GM18870 (cell line): ENCODE measurements around the gene ZNF524.

Experiments
- ATAC-seq: cut with Tn5 transposase; IDR thresholded peaks from one replicate; pipeline ENCODE4 v1.9.1; 2021; ENCODE audit warnings: moderate library complexity; ENCODE audit not compliant: unreplicated experiment

The ZNF524 gene

DNA sequence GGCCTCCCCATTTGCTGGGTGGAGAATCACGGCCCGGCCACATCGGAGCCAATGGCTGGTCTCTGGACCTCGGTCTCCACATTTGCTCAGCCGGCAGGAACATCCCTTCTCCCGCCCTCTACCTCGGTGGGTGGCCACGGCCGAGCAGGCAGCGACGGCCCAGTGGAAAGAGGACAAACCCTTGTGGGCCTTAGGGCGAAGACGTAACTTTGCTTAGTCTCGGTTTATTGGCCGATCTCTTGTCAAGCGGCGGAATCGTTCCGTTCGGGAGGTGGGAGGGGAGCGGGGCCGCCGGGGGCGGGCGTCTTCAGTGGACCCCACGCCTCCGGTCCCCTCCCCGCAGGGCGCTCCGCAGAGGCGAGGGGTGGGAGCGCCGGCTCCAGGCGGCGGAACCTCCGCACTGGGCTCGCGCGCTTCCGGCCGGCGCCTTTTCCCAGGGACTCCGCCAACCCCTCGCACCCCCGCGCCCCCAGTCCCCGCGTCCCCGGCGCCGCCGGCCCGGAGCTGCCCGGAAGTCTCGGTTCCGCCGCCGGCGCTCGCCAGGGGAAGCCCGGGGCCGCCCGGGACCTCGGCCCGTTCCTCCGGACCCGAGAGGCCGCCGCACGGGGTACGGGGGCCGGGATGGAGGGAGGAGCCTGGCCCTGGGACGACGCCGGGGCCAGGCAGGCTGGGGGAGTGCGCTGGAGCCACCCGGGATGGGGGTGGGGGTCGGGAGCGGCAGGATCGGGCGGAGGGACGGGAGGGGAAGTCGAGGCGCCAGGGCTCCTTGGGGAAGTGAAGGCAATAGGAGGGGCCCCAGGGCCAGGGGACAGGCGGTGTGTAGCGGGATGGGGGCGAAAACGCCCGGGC lies 40.7 kb downstream of the ZNF524 start, which contains the start of gene ZNF580:
ZNF580 (plus strand) TSS at position 426 of the 849 bp plus-strand sequence. CDS start 1,507 bp downstream, outside the sequence.
- no peak for ATAC-seq

DNA sequence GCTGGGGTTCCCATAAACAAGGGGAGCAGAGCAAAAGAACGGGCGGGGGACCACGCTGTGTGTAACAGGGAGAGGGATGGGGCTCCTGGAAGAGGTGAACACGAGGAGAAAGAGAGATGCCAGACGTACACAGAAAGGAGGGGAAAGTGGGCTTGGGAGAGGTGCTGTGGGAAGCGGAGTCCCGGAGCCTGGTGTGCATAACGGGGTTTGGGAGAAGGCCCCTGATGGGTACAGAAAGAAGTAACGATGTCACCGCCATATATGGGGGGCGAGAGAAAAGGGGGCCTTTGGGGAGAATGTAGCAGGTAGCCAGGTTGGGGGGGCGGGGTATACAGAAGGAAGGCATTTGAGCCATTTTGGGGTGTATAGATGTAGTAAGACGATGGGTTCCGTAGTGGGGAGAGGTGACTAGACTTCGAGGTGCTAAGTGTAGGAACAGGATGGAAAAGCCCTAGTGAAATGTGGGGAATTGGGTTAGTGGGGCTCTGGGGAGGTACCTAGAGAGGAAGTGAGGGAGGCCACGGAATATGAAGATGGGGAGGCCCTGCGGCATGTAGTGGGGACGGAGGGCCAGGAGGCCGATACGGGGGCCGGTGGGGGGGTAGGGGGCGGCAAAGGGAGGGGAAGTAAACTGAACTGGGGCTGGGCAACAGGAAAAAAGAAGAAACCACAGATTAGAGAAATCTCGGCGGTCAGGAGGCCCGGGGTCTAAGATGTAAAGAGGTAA lies 41.5 kb downstream of the ZNF524 start:
- ATAC-seq, result no peak

DNA sequence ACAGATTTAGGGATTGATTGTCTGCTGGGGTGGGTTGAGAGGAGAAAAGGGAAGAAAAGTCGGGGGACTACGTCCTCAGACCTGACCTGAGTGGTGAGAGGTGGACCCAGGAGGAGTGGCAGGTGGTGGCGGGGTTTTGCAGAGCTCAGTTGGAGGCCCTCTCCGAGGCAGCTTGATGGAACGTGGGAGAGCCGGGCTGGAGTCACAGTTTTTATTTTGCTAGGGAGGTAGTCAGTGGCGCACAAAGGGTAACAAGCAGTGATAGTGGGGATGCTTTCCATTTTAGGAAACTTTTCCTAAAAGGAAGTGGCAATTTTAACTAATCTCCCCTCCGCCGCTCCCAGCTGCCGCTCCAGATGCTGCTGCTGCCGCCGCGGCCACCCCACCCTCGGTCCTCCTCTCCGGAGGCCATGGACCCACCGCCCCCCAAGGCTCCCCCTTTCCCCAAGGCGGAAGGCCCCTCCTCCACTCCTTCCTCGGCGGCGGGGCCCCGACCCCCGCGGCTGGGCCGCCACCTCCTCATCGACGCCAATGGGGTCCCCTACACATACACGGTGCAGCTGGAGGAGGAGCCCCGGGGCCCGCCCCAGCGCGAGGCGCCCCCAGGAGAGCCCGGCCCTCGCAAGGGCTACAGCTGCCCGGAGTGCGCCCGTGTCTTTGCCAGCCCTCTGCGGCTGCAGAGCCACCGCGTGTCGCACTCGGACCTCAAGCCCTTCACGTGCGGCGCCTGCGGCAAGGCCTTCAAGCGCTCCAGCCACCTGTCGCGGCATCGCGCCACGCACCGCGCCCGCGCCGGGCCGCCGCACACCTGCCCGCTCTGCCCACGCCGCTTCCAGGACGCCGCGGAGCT lies 42.3 kb downstream of the ZNF524 start:
- no peak for ATAC-seq

DNA sequence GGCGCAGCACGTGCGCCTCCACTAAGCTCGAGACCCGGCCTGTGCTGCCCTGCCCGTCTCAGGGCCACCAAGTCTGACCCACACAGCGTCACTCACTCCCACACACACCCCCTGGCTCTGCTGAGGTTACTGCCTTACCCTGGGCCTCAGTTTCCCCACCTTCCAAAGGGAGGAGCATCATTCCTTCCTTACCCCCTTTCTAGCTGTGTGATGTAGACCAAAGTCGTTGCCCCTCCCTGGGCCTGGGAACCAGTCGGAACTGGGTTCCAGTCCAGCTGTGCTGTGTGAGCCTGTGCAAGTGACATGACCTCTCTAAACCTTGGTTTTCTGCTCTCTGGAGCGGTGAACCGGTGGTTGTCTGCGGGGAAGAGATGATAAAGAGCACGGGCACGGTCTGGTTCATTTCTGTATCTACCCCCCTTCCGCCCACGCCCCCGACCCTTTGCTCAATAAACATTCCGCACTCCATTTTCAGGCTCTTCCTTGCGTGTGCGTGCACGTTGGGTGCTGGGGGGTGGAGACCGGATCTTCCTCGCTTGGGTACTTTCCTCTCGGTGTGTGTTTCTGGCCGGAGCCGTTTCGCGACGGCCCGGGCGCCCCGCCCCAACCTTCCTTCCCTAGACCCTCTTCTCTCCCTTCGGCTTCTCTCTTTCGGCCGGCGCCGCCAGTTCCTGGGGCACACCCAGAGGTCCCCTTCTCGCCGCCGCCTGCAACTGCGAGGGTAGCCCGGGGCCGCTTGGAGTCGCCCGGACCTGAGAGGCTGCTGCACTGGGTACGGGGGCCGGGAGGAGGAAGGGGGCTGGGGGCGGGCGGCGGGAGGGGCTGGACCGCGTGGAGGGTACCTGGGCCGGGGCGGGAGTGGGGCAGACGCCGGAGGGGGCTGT lies 43.2 kb downstream of the ZNF524 start, which contains the start of gene ZNF581:
ZNF581 (plus strand) TSS at position 647 of the 884 bp plus-strand sequence. CDS start 923 bp downstream, outside the sequence.
- ATAC-seq, result no peak

DNA sequence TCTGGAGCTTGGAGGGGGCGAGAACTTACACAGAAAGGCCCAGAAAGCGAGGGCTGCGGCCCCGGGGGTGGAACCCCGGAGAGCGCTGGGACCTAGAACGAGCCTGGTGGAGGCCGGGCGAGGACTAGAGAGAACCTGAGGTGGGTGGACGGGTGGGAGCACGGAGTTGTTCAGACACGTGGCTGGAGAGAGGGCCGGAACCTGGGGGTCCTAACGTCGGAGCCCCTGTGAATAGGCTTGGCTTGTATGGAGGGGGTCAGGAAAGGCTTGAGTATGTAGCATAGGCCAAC lies 43.7 kb downstream of the ZNF524 start:
- no peak for ATAC-seq

DNA sequence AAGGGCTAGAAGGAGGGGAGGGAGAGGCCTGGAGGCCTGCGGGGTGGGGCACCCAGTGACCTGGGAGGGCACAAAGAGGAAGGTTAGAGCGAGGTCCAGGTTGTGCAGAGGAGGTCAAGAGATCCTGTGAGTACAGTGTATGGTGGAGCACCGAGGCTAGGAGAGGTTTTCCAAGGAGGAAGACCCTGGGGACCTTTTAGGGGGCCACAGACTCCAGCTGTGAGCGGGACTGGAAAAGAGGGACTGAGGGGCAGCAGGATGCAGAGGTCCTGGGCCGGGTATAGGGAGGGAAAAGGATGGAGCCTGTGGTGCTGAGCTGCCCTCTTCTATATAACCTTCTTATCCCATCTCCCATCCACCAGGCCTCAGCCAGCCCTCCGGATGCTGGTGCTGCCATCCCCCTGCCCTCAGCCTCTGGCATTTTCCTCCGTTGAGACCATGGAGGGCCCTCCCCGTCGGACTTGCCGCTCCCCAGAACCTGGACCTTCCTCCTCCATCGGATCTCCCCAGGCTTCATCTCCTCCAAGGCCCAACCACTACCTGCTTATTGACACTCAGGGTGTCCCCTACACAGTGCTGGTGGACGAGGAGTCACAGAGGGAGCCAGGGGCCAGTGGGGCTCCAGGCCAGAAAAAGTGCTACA lies 44.2 kb downstream of the ZNF524 start:
- ATAC-seq, result no peak

DNA sequence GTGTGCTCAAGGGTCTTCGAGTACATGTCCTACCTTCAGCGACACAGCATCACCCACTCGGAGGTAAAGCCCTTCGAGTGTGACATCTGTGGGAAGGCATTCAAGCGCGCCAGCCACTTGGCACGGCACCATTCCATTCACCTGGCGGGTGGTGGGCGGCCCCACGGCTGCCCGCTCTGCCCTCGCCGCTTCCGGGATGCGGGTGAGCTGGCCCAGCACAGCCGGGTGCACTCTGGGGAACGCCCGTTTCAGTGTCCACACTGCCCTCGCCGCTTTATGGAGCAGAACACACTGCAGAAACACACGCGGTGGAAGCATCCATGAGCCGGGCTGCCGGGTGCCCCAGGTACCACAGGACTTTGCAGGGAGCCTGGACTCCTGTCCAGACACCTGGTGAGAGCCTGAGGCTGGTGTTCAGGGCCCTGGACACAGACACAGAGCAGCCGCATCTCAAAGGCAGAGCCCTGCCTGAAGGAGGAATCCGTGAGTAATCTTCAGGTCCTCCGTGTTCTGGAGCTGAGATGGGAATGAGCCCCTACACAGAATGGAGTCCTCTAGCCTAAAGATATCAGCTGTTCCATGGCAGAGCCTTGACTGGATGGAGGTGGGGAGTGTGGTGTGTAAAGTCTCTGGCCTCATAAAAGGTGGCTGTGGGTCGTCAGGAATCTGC lies 44.9 kb downstream of the ZNF524 start:
- no peak for ATAC-seq

DNA sequence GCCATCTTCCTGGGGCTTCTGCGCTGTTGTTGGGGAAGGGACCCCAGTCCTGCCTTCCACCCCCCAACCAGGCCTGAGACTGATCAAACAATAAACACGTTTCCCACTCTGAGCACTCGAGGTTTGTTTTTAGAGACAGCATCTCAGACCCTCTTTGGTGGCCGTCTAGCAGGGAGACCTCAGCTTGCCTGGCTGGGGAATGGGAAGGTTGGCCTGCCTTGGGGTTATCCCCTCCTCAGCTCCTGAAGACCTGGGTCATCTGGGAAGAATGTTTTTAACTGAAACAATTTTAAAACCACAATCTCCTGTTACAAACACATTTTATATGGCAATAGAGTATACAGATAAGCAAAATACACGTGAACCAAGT lies 45.4 kb downstream of the ZNF524 start:
- ATAC-seq, result no peak

DNA sequence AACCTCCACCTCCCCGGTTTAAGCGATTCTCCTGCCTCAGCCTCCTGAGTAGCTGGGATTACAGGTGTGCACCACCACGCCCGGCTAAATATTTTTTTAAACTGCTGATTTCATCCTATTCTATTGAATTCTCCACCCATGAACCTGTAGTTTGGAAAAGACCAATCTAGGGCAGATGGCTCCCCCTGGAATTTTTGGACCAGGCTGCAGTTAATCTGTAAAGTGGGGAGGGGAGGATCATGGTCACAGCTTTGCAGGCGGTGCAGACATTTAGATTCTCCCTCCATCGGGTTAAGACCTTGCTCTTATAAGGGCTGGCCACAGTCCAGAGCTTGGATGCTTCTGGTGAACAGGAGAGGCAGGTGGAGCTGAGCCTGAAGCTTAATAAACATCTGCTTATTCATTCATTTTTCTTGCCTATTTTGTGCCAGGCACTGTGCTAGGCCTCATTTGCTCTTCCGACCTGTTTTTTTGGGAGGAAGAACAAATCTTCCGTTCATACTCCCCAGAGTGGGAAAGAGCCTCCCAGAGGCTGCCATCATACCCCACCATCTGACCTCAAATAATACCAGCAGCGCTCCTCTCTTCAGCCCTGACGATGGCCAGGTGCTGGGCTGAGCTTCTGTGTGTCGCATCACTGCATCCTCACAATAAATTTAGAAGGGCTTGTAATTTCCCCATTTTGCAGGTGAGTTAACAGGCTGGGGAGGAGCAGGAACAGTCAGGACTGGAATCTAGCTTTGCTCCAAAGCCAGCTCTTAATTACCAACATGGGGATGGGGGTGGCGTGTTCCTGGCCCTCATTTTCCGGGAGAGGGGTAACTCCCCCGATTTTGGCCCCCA lies 47.0 kb downstream of the ZNF524 start:
- no peak for ATAC-seq

DNA sequence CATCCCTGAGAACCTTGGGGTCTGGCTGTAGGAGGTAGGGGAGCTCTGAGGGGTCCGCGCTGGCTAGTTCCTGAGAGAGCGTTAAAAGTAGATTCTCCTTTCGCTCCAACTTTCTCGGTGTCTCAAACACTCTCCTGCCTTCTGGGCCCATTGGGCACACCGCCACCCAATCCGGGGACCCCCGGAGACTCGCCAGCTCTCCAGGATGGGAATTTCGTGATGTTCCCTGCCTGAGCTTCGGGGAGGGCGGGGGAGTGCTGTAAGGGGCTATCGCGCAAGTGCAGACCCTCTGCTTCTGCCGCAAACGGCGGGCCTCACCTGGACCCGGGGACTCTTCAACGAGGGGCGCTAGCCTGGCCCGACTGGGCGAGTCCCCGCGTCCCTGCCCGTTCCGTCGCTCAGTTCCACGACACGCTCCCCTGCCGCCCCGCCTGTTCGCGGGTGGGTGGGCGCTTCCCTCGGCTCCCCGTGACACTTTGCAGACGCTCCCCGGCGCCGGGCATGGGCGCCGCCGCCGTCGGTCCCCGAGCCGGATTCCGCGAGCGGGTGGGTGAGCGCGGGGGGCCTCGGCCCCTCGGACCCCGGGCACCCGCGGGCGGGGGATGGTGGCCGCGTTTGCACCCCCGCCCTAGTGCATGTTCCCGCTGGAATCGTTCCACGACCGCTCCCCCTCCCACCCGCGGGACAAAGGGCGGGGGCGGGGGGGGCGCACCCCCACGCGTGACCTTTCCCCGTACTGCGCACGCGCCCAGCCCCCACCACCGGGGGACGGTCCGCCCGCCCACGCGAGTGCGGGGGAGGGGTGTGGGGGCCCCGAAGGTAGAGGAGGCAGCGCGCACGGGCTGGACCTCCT lies 47.9 kb downstream of the ZNF524 start, which contains the start of gene CCDC106:
CCDC106 (plus strand) TSS at position 481 of the 853 bp plus-strand sequence. CDS start 835 bp downstream, outside the sequence.
- ATAC-seq, result no peak

DNA sequence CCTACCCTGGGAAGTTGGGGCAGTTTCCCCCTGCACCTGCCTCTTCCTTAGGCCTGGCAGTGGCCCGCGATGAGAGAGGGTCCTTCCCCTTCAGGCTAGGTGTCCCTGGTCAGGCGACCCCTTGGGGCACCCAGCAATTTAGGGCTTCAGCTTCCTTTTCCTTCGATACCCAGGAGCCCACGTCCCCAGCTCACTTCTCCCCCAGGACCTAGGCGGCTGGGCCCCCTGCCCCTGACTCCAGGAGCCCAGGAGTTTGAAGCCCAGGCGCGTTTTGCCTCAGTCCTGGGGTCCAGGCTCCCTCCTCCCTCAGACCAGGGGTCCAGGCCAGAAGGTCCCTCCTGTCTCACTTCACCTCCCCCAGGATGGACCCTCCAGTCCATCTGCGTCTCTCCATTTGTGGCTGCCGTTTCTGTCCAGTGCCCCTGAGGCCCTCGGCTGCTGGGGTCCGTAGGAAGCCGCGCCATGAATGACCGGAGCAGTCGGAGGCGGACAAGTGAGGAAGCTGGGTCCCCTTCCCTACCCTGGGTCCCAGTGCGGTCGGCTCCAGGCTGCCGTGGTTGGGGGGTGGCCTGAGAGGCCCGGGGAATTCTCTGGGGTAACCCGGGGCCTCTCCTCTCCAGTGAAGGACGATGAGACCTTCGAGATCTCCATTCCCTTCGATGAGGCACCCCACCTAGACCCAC lies 48.6 kb downstream of the ZNF524 start:
- ATAC-seq, result no peak

DNA sequence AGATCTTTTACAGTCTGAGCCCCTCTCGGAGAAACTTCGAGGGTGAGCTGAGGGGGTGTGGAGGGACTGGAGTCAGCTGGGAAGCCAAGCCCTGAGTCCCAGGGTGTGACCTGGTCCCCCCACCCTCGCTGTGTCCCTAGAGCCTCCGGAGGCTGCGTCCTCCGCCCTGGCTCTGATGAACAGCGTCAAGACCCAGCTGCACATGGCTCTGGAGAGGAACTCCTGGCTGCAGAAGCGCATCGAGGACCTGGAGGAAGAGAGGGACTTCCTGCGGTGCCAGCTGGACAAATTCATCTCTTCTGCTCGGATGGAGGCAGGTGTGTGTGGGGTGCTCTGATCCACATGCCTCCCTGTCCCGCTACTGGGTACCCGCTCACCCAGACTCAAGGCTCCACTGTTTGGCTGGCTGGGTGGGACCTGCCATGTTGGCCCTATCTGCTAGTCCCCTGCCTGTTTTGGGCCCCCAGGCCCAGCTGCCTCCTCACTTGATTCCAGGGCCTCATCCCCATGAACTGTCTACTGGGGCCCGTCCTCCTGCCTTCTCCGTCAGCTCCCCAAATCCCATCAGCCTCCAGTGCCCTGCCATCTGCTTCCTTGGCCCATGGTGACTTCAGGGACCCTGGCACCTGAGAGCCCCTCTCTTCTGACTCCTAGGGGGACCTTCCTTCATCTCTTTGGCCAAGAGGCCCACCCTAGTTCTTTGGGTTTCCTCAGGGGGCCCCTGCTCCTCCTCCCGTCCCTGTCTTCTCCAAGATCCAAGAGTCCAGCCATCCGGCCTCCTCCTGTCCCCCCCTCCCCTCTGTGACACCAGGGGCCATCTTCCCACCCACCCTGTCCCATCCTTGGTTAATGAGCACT lies 49.4 kb downstream of the ZNF524 start:
- no peak for ATAC-seq

DNA sequence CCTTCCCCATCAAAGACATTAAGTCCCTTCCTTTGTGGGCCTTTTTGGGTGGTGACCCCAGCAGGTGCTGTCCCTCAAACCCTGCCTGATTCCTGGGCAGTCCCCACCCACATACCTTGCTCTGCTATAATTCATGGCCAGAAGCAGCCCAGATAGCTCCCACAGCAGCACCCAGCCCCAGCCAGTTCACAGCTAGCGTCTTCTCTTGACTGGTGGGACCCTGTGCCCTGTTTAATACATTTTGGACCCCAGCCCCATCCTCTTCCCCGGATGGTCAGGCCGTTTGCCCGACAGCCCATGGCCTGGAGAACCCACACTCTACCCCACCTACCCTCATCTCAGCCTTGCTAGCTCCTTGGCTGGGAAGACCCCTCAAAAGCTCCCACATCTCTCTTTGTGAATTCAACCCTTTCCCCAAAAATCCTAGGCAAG lies 50.1 kb downstream of the ZNF524 start:
- ATAC-seq, result no peak

DNA sequence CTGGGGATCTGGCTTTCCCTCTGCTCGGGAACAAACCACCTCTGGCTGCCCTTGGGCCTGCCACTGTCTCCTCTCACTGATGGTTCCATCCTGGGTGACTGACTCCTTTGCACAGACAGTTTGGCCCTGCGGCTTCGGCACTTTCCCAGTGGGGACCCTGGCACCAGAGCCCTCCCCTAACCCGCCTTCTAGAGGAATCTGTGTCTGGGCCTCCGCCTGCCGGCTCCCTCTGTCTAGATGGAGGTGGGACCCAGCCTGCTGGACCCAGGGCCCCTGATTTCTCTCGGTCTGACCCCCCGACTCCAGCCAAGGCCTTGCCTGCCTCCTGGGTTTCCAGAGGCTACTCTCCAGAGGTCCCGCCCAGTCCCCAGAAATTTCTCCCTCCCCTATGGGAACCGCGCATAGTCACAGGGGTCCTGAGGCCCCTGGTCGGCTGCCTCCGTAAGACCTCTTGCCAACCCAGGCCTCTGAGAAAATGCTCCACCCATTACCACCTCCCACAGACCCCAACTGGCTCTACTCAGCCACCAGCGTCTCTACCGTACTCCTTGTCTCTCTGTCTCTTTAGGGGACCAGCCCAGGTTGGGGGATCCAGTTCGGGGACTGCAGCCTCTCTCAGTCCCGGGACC lies 50.6 kb downstream of the ZNF524 start:
- ATAC-seq, result no peak

DNA sequence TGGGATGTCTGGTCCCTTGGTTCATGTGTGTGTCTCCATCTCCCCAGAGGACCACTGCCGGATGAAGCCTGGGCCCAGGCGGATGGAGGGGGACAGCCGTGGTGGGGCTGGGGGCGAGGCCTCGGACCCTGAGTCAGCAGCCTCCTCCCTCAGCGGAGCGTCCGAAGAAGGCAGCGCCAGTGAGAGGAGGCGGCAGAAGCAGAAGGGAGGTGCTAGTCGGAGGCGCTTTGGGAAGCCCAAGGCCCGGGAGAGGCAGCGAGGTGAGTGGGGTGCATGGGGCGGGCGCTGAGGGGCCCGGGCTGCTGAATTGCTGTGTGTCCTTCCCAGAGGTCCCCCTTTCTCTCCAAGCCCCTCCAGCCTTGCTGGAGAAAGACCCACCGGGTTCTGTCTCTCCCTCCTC lies 51.1 kb downstream of the ZNF524 start:
- ATAC-seq, result no peak
